Measurements from ENCODE around the gene WASF2.

Gene WASF2

DNA sequence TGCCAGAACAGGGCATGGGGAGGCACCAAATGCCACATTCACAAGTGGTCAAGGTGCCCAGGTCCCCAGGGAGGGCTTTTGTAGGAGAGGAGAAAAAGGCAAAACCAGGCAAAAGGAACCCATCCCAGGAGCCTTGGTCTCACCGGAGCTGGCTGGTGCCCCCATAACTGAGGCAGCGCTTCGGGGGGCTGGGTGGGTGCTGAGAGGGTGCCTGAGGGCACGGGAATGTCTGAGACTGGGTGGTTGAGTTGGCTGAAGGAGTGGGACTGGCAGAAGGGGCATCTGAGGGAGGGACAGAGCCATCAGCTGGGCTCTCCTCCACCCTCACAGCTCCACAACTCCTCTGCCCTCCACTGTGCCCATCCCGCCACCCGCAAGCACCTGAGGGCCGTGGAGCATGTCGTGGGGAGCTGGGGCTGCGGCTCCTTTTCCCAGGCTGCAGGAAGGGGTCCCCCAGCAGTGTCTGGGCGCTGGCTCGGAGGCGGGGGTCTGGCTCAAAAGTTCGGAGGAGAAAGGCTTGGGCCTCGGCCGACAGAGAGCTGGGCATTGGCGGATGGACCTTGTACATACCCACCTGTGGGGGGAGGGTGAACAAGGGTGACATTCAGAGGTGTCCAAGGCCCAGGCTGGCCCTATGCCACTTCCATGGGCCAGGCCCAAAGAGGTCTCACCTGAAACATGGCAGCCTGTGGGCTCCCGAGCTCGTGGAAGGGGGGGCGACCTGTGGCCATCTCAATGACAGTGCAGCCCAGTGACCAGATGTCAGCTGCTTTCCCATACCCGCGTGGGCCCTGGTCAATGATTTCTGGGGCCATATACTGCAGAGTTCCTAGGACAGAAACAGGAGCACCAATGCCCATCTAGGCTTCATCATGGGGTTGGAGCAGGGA, 131.7 kb downstream of the WASF2 start:
- DNase-seq (ENCODE audit: low read depth in 2 of 2), result no peak

DNA sequence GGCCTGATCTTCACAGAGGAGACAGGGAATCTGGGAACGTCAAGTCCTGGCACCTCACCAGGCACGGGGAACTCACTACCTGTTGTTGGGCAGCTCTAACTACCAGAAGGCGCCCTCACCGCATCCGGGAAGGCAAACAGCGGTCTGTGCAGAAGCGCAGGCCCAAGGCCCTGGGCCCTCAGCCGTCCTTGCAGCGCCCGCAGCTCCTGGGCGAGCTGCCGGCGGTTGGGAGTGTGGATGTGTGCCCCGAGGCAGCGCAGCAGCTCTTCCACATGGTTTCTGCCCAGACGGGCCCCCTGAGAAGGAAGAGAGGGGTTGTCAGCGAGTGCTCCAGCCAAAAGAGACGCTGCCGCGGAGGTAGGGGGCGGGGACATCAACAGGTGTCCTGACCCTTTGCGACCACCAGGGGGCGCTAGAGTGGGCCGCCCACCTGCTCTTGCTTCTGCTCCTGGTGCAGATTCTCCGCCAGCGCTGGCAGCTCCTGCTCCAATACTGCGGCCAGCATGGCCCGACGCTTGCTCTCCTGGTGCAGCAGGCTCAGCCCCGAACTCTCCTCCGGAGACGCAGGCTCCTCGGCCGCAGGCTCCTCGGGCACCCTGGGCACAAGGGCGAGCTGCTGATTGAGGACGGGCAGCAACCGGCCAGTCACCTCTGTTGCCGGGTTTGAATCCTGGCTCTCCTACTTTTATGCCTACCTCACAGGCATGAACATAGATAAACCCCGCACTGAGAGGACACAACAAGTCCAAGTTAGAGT, 132.5 kb downstream of the WASF2 start:
- peak; percentile 59 to 74 for DNase-seq (ENCODE audit: low read depth in 2 of 2)

DNA sequence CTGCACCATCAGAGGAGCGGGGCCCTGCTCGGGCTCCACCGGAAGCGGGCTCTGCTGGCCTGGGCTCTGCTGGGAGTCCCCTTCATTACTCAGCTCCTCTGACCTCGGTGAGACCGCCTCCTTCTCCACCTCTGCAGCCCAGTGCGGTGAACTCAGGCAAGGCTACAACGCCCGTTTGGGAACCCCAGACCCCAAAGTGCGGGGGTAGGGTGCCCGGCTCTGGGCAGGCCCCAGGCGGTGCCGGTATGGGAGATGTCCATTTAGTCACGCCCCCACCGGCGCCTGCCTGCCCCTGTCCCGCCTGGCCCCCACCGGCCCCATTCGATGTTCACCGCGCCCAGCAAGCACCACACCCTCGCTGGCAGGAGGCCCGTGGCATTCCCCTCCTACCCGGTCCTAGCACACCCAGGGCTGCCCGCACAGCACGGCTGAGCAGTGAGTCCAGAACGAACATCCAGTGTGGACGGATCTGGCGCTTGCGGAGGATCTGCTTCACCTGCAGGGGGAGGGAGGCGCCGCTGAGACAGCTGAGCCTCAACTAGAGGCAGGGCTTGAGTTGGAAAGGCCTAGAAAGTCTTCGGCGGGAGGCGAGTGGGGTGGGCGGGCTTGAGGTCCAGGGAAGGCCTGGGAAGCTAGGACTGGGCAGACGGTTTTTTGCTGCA, 133.2 kb downstream of the WASF2 start:
- no peak for DNase-seq (ENCODE audit: low read depth in 2 of 2)

DNA sequence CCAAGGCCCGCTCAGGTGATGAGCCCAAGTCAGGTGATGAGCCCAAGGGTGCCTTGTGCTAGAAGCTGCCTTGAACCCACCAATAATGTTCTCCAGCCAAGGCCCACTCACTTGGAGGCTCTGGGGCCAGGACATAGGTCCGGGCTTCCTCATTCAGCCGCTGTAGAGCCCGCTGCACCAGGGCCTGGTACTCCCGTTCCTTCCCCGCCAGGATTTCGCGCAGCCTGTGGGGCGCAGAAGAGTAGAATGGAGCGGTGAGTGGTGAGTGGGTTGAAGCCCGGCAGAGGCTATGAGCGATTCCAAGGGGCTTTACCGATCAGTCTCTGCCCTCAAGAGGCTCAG, 133.7 kb downstream of the WASF2 start:
- DNase-seq (ENCODE audit: low read depth in 2 of 2), result no peak

- no peak for DNase-seq (ENCODE audit: low read depth in 2 of 2)
Measured at GRCh38 chr1:27355683-27356082, 134.3 kb downstream of the WASF2 start.
